Measurements from ENCODE around the gene HSPA12B. TPM values are rescaled to one million over a fixed set of nuclear protein-coding genes. Genes with fewer than 3 reads are reported as not detected.

HSPA12B gene
- total RNA-seq, 1 experiment from 2014 or later = 0.21 TPM

DNA sequence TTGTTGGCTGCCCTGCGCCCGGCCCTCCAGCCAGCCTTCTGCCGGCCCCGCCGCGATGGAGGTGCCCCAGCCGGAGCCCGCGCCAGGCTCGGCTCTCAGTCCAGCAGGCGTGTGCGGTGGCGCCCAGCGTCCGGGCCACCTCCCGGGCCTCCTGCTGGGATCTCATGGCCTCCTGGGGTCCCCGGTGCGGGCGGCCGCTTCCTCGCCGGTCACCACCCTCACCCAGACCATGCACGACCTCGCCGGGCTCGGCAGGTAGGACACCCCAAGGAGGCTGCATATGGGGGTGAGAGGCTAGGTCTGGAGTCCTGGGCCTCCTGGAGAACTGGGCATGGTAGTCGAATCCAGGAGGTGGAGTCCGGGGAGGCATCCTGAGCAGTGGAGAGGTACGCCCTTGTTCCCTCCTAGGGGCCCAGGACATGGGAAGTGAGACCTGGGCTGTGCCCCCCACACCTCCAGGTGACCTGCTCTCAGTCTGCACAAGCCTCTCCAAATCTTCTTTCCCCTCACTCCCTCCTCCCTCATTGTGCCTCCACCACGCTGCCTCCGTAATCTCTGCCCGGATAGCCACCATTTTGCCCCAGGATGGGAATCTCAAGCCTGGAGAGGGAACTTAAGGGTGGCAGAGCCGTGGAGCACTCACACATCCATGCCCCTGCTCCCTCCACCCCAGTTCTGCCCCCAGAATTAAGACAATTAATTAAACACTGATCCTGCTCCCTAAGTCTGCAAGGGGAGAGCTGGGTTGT, 64.2 kb downstream of the HSPA12B start:
- intact Hi-C loops (cut with micrococcal nuclease; ENCODE audit: unreplicated experiment) (no loop called here), in situ Hi-C loops (cut with HindIII; ENCODE audit: low pct_unique_long_range_greater_than_20kb, low sequenced_read_pairs) (no loop called here)
- Histone ChIP-seq H3K36me3 (ENCODE audit: control insufficient read depth, insufficient read depth, low read length) (peaks cover 10% of the 10 kb centered on the region), H3K27ac (ENCODE audit: low read length) (peak overlapping the region; percentile 97), H3K4me1 (ENCODE audit: control insufficient read depth, insufficient read depth, low read length) (peaks cover 16% of the 10 kb centered on the region), H3K27me3 (ENCODE audit: control insufficient read depth, insufficient read depth, low read length) (no peaks in the 10 kb centered on the region), H3K9me3 (ENCODE audit: control insufficient read depth, insufficient read depth, low read depth, low read length) (no peaks in the 10 kb centered on the region), H3K4me3 (ENCODE audit: low read depth in 2 of 2, low read length in 2 of 2) (peak overlapping the region; percentile 90 to 97)
- ChIA-PET POLR2A (interaction anchor here (0.8 kb wide), 1 partner anchor 9 kb away, joined by 4 read pairs; no protein-coding TSS in a partner anchor), CTCF (interaction anchor here (0.8 to 1.0 kb wide), 3 partner anchors 10 to 28 kb away, joined by 3 to 4 read pairs (median 4); partner anchors contain the start of gene CENPB)
- BruUV-seq (replicated peaks) = no TSS peak
- ATAC-seq (peak; percentile 20), DNase-seq (ENCODE audit: low read depth, low spot score) (no peak)
- TF ChIP-seq SIN3A (IDR thresholded peaks at IDR 0.05; ENCODE audit: borderline replicate concordance, insufficient read depth, low read depth, low read length) (no peak; the same call in 1 of the 2 replicates), POLR2AphosphoS5 (IDR thresholded peaks at IDR 0.05; ENCODE audit: low read depth, low read length) (no peak), TCF7L2 (IDR thresholded peaks at IDR 0.05; ENCODE audit: low read depth, low read length) (no peak)
- TF ChIP-seq, protein P1, sequence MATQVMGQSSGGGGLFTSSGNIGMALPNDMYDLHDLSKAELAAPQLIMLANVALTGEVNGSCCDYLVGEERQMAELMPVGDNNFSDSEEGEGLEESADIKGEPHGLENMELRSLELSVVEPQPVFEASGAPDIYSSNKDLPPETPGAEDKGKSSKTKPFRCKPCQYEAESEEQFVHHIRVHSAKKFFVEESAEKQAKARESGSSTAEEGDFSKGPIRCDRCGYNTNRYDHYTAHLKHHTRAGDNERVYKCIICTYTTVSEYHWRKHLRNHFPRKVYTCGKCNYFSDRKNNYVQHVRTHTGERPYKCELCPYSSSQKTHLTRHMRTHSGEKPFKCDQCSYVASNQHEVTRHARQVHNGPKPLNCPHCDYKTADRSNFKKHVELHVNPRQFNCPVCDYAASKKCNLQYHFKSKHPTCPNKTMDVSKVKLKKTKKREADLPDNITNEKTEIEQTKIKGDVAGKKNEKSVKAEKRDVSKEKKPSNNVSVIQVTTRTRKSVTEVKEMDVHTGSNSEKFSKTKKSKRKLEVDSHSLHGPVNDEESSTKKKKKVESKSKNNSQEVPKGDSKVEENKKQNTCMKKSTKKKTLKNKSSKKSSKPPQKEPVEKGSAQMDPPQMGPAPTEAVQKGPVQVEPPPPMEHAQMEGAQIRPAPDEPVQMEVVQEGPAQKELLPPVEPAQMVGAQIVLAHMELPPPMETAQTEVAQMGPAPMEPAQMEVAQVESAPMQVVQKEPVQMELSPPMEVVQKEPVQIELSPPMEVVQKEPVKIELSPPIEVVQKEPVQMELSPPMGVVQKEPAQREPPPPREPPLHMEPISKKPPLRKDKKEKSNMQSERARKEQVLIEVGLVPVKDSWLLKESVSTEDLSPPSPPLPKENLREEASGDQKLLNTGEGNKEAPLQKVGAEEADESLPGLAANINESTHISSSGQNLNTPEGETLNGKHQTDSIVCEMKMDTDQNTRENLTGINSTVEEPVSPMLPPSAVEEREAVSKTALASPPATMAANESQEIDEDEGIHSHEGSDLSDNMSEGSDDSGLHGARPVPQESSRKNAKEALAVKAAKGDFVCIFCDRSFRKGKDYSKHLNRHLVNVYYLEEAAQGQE (IDR thresholded peaks at IDR 0.05; ENCODE audit: insufficient read depth in 1 of 2, low read depth in 2 of 2, low read length in 1 of 2) = no peak
- TF ChIP-seq, protein P2, sequence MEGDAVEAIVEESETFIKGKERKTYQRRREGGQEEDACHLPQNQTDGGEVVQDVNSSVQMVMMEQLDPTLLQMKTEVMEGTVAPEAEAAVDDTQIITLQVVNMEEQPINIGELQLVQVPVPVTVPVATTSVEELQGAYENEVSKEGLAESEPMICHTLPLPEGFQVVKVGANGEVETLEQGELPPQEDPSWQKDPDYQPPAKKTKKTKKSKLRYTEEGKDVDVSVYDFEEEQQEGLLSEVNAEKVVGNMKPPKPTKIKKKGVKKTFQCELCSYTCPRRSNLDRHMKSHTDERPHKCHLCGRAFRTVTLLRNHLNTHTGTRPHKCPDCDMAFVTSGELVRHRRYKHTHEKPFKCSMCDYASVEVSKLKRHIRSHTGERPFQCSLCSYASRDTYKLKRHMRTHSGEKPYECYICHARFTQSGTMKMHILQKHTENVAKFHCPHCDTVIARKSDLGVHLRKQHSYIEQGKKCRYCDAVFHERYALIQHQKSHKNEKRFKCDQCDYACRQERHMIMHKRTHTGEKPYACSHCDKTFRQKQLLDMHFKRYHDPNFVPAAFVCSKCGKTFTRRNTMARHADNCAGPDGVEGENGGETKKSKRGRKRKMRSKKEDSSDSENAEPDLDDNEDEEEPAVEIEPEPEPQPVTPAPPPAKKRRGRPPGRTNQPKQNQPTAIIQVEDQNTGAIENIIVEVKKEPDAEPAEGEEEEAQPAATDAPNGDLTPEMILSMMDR (IDR thresholded peaks at IDR 0.05) = no peak

DNA sequence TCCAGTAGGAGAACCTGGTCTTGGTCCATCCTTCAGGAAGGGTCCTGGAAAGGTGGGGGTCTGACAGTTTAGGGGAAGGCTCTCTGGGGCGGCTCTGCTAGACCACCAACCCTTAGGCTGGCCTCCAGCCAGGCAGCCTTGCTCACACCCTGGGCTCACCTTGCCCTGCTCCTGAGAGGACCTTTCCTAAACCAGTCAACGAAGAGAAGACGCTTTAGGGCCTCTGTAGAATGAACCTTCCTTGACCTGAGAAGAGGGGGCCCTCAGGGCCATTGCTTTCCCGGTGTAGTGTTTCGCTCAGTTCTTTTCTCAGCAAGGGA, 64.7 kb downstream of the HSPA12B start:
- H3K9me3 ChIP-seq (ENCODE audit: control insufficient read depth, insufficient read depth, low read depth, low read length) = no peaks in the 10 kb centered on the region
- peak overlapping the region; percentile 90 to 97 for H3K4me3 ChIP-seq (ENCODE audit: low read depth in 2 of 2, low read length in 2 of 2)
- ChIA-PET CTCF (no interaction called here), POLR2A (no interaction called here)
- TF ChIP-seq SIN3A (IDR thresholded peaks at IDR 0.05; ENCODE audit: borderline replicate concordance, insufficient read depth, low read depth, low read length) = no peak
- TF ChIP-seq, protein P1 (IDR thresholded peaks at IDR 0.05; ENCODE audit: insufficient read depth in 1 of 2, low read depth in 2 of 2, low read length in 1 of 2) = no peak
- TF ChIP-seq, protein P2 (IDR thresholded peaks at IDR 0.05) = no peak
- no peak for TF ChIP-seq POLR2AphosphoS5 (IDR thresholded peaks at IDR 0.05; ENCODE audit: low read depth, low read length)
- TF ChIP-seq TCF7L2 (IDR thresholded peaks at IDR 0.05; ENCODE audit: low read depth, low read length) = no peak
- no peaks in the 10 kb centered on the region for H3K27me3 ChIP-seq (ENCODE audit: control insufficient read depth, insufficient read depth, low read length)
- in situ Hi-C loops (cut with HindIII; ENCODE audit: low pct_unique_long_range_greater_than_20kb, low sequenced_read_pairs) = no loop called here
- H3K36me3 ChIP-seq (ENCODE audit: control insufficient read depth, insufficient read depth, low read length) = peaks cover 10% of the 10 kb centered on the region
- BruUV-seq (replicated peaks) = no TSS peak
- intact Hi-C loops (cut with micrococcal nuclease; ENCODE audit: unreplicated experiment) = no loop called here
- DNase-seq (ENCODE audit: low read depth, low spot score) = no peak
- no peak for ATAC-seq
- peak overlapping the region; percentile 97 for H3K27ac ChIP-seq (ENCODE audit: low read length)
- H3K4me1 ChIP-seq (ENCODE audit: control insufficient read depth, insufficient read depth, low read length) = peaks cover 16% of the 10 kb centered on the region
